GM20000 (cell line): ENCODE data around the gene MARCHF5.

ENCODE experiments used
- DNase-seq: peaks from one replicate; pipeline ENCODE4 v3.0.0; 2012; ENCODE audit warnings: low spot score
- CTCF ChIP-seq: IDR thresholded peaks from 2 replicates; pipeline ENCODE4 v1.5.1; 2012; ENCODE audit warnings: mild to moderate bottlenecking, control low read depth; ENCODE audit errors: extremely low read depth, missing control alignments

The MARCHF5 gene

GRCh38 chr10:92264249-92264648 is 26.7 kb upstream of the MARCHF5 start:
- DNase-seq, result no peak

GRCh38 chr10:92265687-92266258 is 25.2 kb upstream of the MARCHF5 start:
- no peak for TF ChIP-seq CTCF
- DNase-seq, result no peak

More at GRCh38 chr10:92264249-92264648, 26.7 kb upstream of the MARCHF5 start:
- no peak for TF ChIP-seq CTCF

GRCh38 chr10:92267343-92267742 is 23.6 kb upstream of the MARCHF5 start:
- TF ChIP-seq CTCF, result no peak

GRCh38 chr10:92268748-92269147 is 22.2 kb upstream of the MARCHF5 start:
- no peak for DNase-seq
- TF ChIP-seq CTCF, result no peak

More at GRCh38 chr10:92267343-92267742, 23.6 kb upstream of the MARCHF5 start:
- peak; percentile 26 for DNase-seq

- TF ChIP-seq CTCF, result no peak
- no peak for DNase-seq
Measured at GRCh38 chr10:92274071-92274470, 16.9 kb upstream of the MARCHF5 start.

GRCh38 chr10:92278996-92279696 is 11.8 kb upstream of the MARCHF5 start:
- no peak for DNase-seq
- no peak for TF ChIP-seq CTCF

GRCh38 chr10:92284112-92284704 is 6.8 kb upstream of the MARCHF5 start:
- TF ChIP-seq CTCF, result no peak
- peak; percentile 25 for DNase-seq
